Thoracic aorta (tissue), 2 donors: ENCODE results near the gene IL1RAPL2. TPM values are rescaled to one million over a fixed set of nuclear protein-coding genes. Genes with fewer than 3 reads are reported as not detected.
"Not testable (repeated sequence)": the region's sequence is repeated elsewhere in the genome, so short reads cannot be mapped to it uniquely, and the experiment has no call there.

Source experiments
- ATAC-seq: fragments of 150-250 bp; one replicate; pipeline ENCODE4 v1.8.0; 2017; ENCODE audit warnings: low read depth; ENCODE audit not compliant: insufficient number of reproducible peaks, low FRiP score
- DNase-seq: peaks from one replicate; pipeline ENCODE4 v3.0.0-alpha.2; 2020; ENCODE audit warnings: low spot score
- H3K27ac ChIP-seq, 2 donors: fragments of 200-600 bp; sonication (generic); 1 replicate in 1 of 2; 2 replicates in 1 of 2; pipeline ENCODE4 v1.5.1; 2016; ENCODE audit warnings: mild to moderate bottlenecking in 2 of 2, moderate library complexity in 2 of 2
- H3K27me3 ChIP-seq: fragments of 200-600 bp; sonication (generic); replicated peaks from 2 replicates; pipeline ENCODE4 v1.6.0; 2016; ENCODE audit warnings: mild to moderate bottlenecking; ENCODE audit not compliant: insufficient read depth
- H3K36me3 ChIP-seq: fragments of 200-600 bp; sonication (generic); one replicate; pipeline ENCODE4 v1.5.1; 2016
- H3K4me1 ChIP-seq, 2 donors: fragments of 200-600 bp; sonication (generic); 1 replicate in 1 of 2; 2 replicates in 1 of 2; pipeline versions ENCODE4 v1.5.1 to v1.6.0; 2016; ENCODE audit warnings: low read depth in 2 of 2, mild to moderate bottlenecking in 1 of 2; ENCODE audit not compliant: control insufficient read depth in 1 of 2
- H3K4me3 ChIP-seq: fragments of 200-600 bp; sonication (generic); 2 replicates; pipeline ENCODE4 v1.5.1; 2016; ENCODE audit warnings: mild to moderate bottlenecking
- H3K9me3 ChIP-seq: fragments of 200-600 bp; sonication (generic); 2 replicates; pipeline ENCODE4 v1.5.1; 2016
- total RNA-seq, 2 donors: library from RNA; depleted of rRNA; stranded (reverse); fragments of >200 nt; gene quantifications; one replicate each; pipeline versions ENCODE4 v1.1.0 to v1.2.3, GENCODE V29; 2016
- TF ChIP-seq, protein P1 (sequence below): fragments of 200-600 bp; sonication (generic); IDR thresholded peaks from one replicate; pipeline ENCODE4 v1.5.1; 2019; ENCODE audit warnings: antibody characterized with exemption

The IL1RAPL2 gene
- not detected for total RNA-seq

DNA sequence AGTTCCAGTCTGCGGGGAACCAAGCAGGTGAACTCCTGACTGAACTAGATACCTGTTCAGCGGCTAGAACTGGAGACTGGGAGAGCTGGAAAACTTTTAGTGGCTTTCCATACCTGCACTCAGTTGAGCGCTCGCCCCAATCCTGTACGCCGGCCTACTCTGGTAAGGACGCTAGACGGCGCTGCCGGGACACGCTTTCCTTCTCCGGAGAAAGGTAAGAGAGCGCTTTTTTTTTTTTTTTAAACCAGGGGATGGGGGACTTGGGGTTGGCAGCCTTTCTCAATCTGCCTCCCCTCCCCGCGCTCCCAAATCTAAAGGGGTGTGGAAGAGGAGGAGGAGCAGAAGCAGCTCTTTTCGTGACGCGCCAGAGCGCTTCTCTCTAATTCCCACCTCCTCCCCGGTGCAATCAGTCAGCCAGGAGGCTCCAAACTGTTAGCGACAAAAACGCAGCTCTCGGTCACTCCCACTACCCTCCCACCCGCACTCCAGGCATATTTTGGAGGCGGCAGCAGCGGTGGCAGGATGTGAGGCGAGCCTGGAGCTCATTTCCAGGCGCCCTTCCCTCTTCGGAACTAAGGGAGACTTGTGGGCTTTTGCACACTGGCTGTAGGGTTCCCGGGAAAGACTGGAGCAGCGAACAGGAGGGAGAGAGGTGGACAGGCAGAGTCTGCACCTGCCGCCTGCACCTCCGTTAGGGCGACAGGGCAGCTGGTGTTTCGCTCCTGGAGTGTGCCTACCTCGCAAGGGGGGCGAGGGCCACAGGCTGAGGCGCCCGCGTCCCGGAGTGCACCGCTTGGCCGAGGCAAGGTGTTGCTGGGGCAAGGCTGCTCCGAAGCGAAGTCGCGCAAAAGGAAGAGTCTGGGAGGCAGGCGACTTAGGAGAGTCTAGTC lies at the start of gene IL1RAPL2:
IL1RAPL2 (plus strand) TSS at position 409 of the 890 bp plus-strand sequence.
- H3K27ac ChIP-seq = no peak within 1 kb of the TSS
- ATAC-seq (no peak), DNase-seq (no peak)
- TF ChIP-seq, protein P1, sequence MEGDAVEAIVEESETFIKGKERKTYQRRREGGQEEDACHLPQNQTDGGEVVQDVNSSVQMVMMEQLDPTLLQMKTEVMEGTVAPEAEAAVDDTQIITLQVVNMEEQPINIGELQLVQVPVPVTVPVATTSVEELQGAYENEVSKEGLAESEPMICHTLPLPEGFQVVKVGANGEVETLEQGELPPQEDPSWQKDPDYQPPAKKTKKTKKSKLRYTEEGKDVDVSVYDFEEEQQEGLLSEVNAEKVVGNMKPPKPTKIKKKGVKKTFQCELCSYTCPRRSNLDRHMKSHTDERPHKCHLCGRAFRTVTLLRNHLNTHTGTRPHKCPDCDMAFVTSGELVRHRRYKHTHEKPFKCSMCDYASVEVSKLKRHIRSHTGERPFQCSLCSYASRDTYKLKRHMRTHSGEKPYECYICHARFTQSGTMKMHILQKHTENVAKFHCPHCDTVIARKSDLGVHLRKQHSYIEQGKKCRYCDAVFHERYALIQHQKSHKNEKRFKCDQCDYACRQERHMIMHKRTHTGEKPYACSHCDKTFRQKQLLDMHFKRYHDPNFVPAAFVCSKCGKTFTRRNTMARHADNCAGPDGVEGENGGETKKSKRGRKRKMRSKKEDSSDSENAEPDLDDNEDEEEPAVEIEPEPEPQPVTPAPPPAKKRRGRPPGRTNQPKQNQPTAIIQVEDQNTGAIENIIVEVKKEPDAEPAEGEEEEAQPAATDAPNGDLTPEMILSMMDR = no peak
- H3K4me3 ChIP-seq = peak within 1 kb of the TSS; percentile 14
- no peaks in the 10 kb centered on the region for H3K9me3 ChIP-seq
- H3K27me3 ChIP-seq = no peaks in the 10 kb centered on the region
- H3K4me1 ChIP-seq = no peaks in the 10 kb centered on the region
- no peaks in the 10 kb centered on the region for H3K36me3 ChIP-seq

DNA sequence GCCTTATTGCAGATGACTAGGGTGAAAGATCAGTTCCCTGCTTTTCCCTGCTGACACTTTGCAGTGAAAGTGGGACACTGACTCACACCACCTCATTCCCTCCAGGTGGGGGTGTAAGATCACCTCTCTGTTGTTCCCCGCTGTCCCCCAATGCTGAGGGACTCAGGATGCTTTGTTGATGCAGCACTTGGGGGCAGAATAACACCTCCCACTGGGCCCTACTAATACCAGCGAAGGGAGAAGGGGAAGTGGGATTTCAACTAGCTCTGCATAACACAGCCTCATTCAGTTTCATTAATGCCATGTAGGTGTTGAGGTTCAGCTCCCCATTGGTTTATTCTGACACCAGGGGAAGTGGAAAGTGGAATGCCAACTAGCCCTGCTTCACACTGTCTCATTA lies 43.6 kb upstream of the IL1RAPL2 start:
- no peaks in the 10 kb centered on the region for H3K4me1 ChIP-seq
- H3K9me3 ChIP-seq = no peaks in the 10 kb centered on the region
- no peak overlapping the region for H3K4me3 ChIP-seq
- TF ChIP-seq, protein P1 = no peak
- H3K27ac ChIP-seq = no peak overlapping the region
- H3K27me3 ChIP-seq = no peaks in the 10 kb centered on the region
- no peak for ATAC-seq
- no peak for DNase-seq
- H3K36me3 ChIP-seq = no peaks in the 10 kb centered on the region

- no peak for ATAC-seq
- TF ChIP-seq, protein P1 = no peak
These were observed 42.1 kb upstream of the IL1RAPL2 start for GRCh38 chrX:104523858-104524257.

DNA sequence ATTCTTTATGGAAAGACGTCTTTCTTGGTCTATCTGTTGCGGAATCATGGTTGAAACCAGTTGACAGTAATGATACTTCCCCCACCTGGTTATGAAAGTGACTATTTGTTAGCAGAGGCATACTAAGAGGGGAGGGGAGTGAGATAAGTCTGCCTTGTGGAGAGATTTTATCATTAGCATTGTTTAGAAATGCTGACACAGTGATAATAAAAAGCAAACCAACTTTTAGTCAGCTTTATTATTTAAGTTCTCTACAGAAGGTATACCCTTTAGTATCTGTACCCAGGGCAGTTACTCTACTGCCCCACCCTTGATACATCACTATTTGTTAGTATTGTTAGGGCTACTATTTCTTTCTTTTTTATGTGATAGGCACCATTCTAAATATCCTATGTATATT lies 26.9 kb upstream of the IL1RAPL2 start:
- ATAC-seq (no peak), DNase-seq (no peak)
- Histone ChIP-seq H3K27me3 (no peaks in the 10 kb centered on the region), H3K4me1 (no peaks in the 10 kb centered on the region), H3K4me3 (no peak overlapping the region), H3K9me3 (no peaks in the 10 kb centered on the region), H3K36me3 (no peaks in the 10 kb centered on the region), H3K27ac (no peak overlapping the region)
- TF ChIP-seq, protein P1 = no peak

More at GRCh38 chrX:104523858-104524257, 42.1 kb upstream of the IL1RAPL2 start:
- no peaks in the 10 kb centered on the region for H3K4me1 ChIP-seq
- H3K36me3 ChIP-seq = no peaks in the 10 kb centered on the region
- H3K27ac ChIP-seq = no peak overlapping the region
- H3K27me3 ChIP-seq = no peaks in the 10 kb centered on the region
- no peak overlapping the region for H3K4me3 ChIP-seq
- H3K9me3 ChIP-seq = no peaks in the 10 kb centered on the region
- DNase-seq = no peak

GRCh38 chrX:104542447-104542846 lies 23.6 kb upstream of the IL1RAPL2 start:
- DNase-seq, H3K27ac ChIP-seq, H3K4me1 ChIP-seq, ATAC-seq, H3K36me3 ChIP-seq, H3K9me3 ChIP-seq, H3K27me3 ChIP-seq, H3K4me3 ChIP-seq: not testable (repeated sequence)
